Bronchial epithelial cell (primary cell): Measurements from ENCODE around the gene MMEL1. TPM values are rescaled to one million over a fixed set of nuclear protein-coding genes. Genes with fewer than 3 reads are reported as not detected.

Experiments used
- DNase-seq: peaks from one replicate; pipeline ENCODE4 v3.0.0-alpha.2; 2010; ENCODE audit warnings: low read depth
- FAIRE-seq: peaks from 2 replicates; lab custom pipeline; 2011; peaks lifted over from hg19 to GRCh38; lab: Jason Lieb, UNC
- H3K27me3 ChIP-seq: 2 replicates; pipeline ENCODE4 v1.5.1; 2011; ENCODE audit warnings: low read length; ENCODE audit not compliant: control insufficient read depth, insufficient read depth
- H3K36me3 ChIP-seq: 2 replicates; pipeline ENCODE4 v1.5.1; 2011; ENCODE audit warnings: low read length; ENCODE audit not compliant: control insufficient read depth, insufficient read depth
- H3K4me3 ChIP-seq: 2 replicates; pipeline ENCODE4 v1.5.1; 2011; ENCODE audit warnings: mild to moderate bottlenecking, low read depth, low read length, control low read depth
- total RNA-seq: library from RNA; depleted of rRNA; stranded (reverse); fragments of >200 nt; gene quantifications from 2 replicates; pipeline ENCODE4 v1.2.1, GENCODE V29; 2014
- TF ChIP-seq, protein P1 (sequence below): IDR thresholded peaks from 2 replicates; pipeline ENCODE4 v1.5.1; 2011; ENCODE audit warnings: mild to moderate bottlenecking, moderate library complexity, low read length, control low read depth, inconsistent platforms; ENCODE audit not compliant: insufficient read depth, severe bottlenecking

The MMEL1 gene
- total RNA-seq, 1 donor from 2014 or later, result not detected

DNA sequence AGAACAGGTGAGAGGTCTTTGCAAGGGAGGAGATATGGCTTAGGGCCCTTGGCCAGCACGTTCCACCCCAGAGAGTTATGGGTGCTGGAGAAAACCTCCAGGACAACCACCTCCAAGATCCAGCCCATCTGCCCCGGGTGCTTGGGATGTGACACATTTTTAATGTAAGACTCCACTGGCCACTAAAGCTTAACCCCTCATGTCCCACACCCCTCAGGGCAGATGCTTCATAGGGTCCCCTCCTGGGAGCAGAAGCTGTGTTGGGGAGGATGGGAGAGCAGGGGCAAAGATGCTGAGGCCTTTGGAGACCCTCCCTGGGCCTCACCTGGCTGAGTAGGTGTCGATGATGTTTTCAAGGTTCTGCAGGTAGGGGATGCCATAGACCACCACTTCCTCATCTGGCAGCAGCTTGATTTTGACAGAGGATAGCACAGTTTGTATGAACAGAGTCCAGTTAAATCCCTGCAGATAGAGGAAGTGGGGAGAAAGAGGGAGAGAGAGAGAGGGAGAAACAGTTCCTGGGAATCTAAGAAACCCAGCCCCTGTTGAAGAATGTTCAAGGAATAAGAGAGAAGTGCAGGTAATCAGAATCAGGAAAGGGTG is 34.4 kb downstream of the MMEL1 start:
- Histone ChIP-seq H3K4me3 (no peak overlapping the region), H3K27me3 (peaks cover 1% of the 10 kb centered on the region), H3K36me3 (no peaks in the 10 kb centered on the region)
- TF ChIP-seq, protein P1, sequence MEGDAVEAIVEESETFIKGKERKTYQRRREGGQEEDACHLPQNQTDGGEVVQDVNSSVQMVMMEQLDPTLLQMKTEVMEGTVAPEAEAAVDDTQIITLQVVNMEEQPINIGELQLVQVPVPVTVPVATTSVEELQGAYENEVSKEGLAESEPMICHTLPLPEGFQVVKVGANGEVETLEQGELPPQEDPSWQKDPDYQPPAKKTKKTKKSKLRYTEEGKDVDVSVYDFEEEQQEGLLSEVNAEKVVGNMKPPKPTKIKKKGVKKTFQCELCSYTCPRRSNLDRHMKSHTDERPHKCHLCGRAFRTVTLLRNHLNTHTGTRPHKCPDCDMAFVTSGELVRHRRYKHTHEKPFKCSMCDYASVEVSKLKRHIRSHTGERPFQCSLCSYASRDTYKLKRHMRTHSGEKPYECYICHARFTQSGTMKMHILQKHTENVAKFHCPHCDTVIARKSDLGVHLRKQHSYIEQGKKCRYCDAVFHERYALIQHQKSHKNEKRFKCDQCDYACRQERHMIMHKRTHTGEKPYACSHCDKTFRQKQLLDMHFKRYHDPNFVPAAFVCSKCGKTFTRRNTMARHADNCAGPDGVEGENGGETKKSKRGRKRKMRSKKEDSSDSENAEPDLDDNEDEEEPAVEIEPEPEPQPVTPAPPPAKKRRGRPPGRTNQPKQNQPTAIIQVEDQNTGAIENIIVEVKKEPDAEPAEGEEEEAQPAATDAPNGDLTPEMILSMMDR, result no peak
- DNase-seq, result no peak
- no peak for FAIRE-seq

DNA sequence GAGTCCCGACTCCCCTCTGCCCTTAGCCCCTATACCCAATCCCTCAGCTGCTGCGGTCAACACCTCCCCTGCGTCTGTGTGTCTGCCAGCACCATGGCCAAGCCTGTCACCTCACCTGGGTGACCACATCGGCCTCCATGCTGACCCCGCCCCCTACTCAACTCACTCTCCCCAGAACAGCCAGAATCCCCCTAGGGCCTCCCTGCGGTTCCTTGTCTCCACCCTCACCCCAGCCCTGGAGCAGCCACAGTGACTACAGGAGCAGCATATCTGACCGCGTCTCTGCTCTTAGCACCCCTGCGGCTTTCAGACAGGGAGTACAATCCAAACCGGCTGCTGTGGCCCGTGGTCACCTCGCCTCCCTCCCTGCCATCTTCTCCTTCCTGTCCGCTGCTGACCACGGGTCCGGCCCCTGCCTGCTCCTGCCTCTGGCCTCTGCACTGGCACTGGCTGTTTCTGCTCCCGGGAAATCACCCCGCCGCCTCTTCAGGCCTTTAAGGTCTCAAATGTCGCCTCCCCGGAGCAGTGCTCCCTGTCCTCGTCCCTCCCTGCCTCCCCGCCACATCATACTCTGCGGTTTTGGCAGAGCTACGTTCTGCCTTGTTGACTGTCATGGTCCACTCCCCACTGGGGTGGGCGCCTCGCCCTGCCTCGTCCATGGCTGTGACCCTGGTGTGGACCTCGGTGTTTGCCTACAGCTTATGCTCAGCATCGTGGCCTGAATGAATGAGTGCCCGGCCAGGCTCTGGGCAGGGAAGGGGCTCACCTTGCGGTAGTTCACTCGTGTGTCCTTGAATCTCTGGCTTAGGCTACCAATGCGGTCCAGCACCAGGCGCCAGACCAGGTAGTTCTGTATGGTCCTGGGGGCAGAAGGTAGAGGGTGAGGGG is 35.1 kb downstream of the MMEL1 start:
- FAIRE-seq (no peak), DNase-seq (no peak)
- Histone ChIP-seq H3K36me3 (no peaks in the 10 kb centered on the region), H3K27me3 (peaks cover 1% of the 10 kb centered on the region), H3K4me3 (no peak overlapping the region)
- TF ChIP-seq, protein P1, result no peak

DNA sequence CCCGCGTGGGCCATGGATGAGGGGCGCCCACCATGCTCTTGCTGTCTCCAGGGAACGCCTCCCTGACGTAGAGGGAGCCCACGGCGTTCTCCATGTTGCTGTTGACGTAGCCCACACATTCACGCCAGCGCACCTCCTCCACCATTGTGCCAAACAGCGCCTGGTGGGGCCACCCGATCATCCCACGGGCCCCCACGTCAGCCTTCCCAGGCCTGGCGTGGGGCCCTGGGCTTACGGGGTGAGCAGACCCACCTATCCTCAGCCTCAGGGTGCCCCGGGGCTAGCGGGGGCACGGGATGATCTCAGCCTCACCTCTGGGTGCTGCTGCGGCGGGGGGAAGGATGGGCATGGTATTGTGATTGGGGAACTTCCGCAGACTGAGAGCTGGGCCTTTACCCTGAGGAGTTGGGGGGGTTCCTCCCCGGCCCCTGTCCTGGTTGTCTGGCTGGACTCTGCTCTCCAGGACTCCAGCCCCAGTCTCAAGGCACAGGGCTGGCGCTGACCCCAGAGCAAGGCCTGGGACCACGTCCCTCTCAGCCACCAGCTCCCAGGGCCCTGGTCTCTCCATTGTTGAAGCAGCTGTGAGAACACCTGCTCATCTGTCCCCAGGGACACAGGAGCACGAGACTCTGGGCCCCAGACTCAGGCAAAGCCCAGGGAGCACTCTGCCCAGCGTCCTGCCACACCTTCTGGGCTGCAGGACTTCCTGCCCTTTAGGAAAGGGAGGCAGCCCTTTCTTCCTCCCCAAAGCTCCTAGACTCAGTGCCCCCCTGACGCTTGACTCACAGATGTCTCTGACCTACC is 36.1 kb downstream of the MMEL1 start:
- TF ChIP-seq, protein P1, result no peak
- Histone ChIP-seq H3K36me3 (no peaks in the 10 kb centered on the region), H3K4me3 (no peak overlapping the region), H3K27me3 (no peaks in the 10 kb centered on the region)
- no peak for DNase-seq
- no peak for FAIRE-seq

DNA sequence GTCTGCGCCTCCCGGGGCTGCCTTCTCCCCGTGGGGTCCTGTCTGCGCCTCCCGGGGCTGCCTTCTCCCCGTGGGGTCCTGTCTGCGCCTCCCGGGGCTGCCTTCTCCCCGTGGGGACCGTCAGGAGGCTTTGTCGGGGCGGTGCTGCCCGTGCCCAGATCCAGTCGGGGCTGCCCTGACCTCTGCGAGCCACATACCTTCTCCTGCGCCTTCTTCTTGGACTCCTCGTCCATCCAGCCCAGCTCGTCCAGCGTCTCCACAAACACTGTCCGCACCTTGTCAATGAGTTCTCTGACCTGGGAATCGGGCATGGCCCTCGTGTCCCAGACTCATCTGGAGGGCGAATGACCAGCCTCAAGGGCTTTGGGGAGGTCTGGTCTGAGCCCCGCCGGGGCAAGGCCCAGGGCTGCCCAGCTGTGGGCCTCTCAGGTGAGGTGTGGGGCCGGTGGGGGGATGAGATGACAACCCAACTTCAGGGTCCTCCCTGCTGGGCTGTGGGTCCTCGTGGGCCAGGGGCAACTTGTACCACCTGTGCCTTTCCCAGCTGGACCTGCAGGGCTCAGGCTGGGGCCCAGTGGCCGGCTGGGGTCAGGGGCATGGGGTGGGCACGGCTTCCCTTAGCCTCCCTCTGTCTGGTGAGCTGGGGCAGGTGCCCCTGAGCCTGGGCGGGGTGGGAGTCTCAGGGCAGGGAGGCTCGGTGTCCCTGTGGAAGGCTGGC is 36.8 kb downstream of the MMEL1 start:
- no peaks in the 10 kb centered on the region for H3K27me3 ChIP-seq
- no peaks in the 10 kb centered on the region for H3K36me3 ChIP-seq
- FAIRE-seq (no peak), DNase-seq (no peak)
- H3K4me3 ChIP-seq, result no peak overlapping the region
- TF ChIP-seq, protein P1, result no peak

DNA sequence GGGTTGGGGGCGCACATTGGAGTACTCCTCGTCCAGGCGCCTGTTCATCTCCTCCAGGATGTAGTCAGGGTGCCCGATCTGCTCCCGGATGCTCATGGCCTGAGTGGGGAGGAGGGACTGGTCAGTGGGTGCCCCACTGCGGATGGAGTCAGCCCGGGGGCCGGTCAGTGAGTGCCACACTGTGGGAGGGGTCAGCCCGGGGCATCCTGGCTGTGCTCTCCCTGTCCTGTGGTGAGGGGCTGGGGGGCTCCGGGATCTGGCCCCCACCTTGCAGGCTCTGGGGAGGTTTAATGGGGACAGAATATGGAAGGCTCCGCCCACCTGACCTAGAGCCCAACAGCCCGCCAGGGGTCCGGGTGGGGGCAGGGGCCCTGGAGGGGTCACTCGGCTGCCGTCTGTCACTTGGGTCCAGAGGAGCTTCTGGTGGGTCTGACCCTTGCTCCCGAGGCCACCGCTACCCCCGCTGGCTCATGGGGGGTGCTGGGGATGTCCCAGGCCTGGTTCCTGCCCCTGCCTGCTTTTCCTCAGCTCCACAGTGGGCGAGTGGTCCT is 37.5 kb downstream of the MMEL1 start:
- no peaks in the 10 kb centered on the region for H3K36me3 ChIP-seq
- no peak overlapping the region for H3K4me3 ChIP-seq
- H3K27me3 ChIP-seq, result no peaks in the 10 kb centered on the region
- no peak for DNase-seq
- FAIRE-seq, result no peak
- TF ChIP-seq, protein P1, result no peak
